ENCODE data around the gene ABCC4.

- no peak for TF ChIP-seq EZH2phosphoT487 (IDR thresholded peaks at IDR 0.05; ENCODE audit: borderline replicate concordance, low read length)
- TF ChIP-seq, protein P1, sequence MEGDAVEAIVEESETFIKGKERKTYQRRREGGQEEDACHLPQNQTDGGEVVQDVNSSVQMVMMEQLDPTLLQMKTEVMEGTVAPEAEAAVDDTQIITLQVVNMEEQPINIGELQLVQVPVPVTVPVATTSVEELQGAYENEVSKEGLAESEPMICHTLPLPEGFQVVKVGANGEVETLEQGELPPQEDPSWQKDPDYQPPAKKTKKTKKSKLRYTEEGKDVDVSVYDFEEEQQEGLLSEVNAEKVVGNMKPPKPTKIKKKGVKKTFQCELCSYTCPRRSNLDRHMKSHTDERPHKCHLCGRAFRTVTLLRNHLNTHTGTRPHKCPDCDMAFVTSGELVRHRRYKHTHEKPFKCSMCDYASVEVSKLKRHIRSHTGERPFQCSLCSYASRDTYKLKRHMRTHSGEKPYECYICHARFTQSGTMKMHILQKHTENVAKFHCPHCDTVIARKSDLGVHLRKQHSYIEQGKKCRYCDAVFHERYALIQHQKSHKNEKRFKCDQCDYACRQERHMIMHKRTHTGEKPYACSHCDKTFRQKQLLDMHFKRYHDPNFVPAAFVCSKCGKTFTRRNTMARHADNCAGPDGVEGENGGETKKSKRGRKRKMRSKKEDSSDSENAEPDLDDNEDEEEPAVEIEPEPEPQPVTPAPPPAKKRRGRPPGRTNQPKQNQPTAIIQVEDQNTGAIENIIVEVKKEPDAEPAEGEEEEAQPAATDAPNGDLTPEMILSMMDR (conservative IDR thresholded peaks at IDR 0.05; ENCODE audit: low read depth, low read length) = no peak
These were observed 88.0 kb downstream of the ABCC4 start for GRCh38 chr13:95212983-95213850.

Data from PC-3 (cell line).